ENCODE results near the gene PHC1.
"Not testable (repeated sequence)": the region's sequence is repeated elsewhere in the genome, so short reads cannot be mapped to it uniquely, and the experiment has no call there.

PHC1 gene

DNA sequence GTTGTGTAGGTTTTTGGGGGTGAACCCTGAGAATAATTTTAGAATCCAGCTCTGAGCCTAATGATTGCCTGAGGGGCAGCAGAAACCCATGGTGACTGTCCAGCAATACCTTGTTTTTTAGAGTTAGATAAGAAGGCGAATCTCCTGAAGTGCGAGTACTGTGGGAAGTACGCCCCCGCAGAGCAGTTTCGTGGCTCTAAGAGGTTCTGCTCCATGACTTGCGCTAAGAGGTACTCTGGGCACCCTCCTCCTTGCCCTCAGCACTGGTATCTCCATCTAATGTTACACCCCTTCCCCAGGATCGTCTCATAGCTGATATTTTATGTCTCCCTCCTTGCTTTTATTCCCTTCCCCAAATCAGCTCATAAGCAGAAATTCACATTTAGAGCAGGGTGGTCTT lies 22.4 kb downstream of the PHC1 start:
- DNase-seq (ENCODE audit: extremely low spot score) = no peak
- TF ChIP-seq, protein P1, sequence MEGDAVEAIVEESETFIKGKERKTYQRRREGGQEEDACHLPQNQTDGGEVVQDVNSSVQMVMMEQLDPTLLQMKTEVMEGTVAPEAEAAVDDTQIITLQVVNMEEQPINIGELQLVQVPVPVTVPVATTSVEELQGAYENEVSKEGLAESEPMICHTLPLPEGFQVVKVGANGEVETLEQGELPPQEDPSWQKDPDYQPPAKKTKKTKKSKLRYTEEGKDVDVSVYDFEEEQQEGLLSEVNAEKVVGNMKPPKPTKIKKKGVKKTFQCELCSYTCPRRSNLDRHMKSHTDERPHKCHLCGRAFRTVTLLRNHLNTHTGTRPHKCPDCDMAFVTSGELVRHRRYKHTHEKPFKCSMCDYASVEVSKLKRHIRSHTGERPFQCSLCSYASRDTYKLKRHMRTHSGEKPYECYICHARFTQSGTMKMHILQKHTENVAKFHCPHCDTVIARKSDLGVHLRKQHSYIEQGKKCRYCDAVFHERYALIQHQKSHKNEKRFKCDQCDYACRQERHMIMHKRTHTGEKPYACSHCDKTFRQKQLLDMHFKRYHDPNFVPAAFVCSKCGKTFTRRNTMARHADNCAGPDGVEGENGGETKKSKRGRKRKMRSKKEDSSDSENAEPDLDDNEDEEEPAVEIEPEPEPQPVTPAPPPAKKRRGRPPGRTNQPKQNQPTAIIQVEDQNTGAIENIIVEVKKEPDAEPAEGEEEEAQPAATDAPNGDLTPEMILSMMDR (IDR thresholded peaks at IDR 0.05; ENCODE audit: control extremely low read depth, extremely low read depth, low read depth, missing control alignments) = no peak
- CTCF ChIA-PET = interaction anchor here (0.7 to 1.7 kb wide), 5 partner anchors 11 to 107 kb away, joined by 3 to 5 read pairs (median 3); no protein-coding TSS in a partner anchor
- POLR2A ChIA-PET = no interaction called here

DNA sequence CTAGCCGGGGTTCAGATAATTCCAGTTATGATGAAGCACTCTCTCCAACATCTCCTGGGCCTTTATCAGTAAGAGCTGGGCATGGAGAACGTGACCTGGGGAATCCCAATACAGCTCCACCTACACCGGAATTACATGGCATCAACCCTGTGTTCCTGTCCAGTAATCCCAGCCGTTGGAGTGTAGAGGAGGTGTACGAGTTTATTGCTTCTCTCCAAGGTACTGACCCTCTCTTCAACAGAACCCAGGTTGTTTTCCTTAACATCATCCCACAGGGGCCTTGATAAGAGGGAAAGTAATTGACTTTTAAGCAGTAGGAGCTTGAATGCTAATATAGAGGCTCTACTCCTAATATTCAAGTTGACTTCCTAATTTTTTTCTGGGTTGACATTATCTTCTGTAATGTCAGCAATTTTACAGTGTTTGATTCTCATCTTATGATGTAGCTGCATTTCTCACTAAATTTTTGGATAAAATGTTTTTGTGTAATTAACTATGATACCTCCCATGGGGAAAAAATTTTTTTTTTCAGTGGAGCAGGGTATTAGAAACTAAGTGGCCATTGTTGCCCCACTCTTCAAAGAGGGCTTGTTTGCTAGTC lies 23.6 kb downstream of the PHC1 start:
- POLR2A ChIA-PET; DNase-seq (ENCODE audit: extremely low spot score): not testable (repeated sequence)
- CTCF ChIA-PET = interaction anchor here (1.0 to 1.1 kb wide), 2 partner anchors 9 to 10 kb away, joined by 3 read pairs; no protein-coding TSS in a partner anchor

DNA sequence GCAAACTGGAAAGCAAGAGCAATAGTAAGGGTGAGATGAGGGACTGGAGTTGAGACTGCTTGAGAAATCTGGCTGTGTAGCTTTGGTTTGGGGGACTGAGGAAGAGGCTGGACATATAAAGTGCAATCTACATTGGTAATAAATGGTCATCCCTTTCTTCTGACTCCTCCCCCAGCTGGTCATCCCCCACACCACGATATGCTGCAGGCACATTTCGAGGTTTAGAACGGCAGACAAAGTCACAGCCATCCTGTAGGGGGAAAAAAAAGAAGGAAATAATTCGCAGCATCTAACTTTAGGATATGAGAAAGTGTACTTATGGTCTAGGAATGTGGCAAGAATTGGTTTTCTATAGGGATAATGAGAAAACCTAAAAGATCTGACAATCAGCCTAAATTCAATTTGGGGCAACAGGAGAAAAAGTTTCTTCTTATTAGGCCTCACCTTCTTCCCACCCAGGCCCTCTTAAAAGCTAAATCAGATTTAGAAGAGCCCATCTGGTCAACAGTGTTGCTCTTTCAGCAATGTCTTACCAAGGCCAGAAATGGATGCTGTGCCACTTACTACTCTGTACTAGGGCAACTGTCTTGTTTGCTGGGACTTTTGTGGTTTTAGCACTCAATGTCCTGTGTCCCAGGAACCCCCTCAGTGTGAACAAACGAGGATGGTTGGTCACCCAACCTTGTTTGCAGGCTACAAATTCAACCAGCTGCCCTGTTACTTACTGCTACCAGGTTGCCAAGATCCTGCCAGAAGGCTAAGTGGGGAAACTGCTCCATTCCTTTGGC lies 27.6 kb downstream of the PHC1 start:
- POLR2A ChIA-PET = no interaction called here
- CTCF ChIA-PET = no interaction called here
- DNase-seq (ENCODE audit: extremely low spot score) = no peak
- TF ChIP-seq, protein P1 (IDR thresholded peaks at IDR 0.05; ENCODE audit: control extremely low read depth, extremely low read depth, low read depth, missing control alignments) = no peak

DNA sequence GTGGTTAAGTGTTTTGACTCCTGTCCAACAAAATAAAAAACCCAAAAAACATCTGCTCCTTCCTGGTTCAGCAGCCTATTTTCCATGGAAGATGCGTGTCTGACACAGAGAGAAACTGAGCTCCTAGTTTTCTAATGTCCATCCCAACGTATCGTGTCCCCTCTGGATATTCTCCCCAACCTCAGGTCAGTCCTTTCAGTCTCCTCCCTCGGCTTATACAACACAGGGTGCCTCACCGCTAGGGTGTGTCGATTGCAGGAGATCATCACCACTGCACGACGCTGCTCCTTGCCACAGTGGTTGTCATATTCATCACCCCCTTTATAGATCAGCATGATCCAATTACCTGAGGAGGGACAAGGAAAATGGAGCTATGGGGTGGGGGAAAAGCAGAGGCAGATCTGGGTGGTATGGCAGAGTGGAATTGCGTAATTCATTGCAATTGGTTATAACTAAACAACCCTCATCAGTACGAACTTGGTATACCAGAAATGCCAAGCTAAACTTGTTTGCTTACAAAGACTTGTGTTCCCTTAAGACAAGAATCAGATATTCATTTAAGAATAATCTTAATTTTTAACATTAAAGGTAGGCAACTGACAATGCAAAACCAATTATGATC lies 29.4 kb downstream of the PHC1 start:
- TF ChIP-seq, protein P1 (IDR thresholded peaks at IDR 0.05; ENCODE audit: control extremely low read depth, extremely low read depth, low read depth, missing control alignments) = no peak
- no peak for DNase-seq (ENCODE audit: extremely low spot score)
- CTCF ChIA-PET = interaction anchor here (1.0 to 5.1 kb wide), 3 partner anchors 26 to 897 kb away, joined by 3 to 23 read pairs (median 3); no protein-coding TSS in a partner anchor
- POLR2A ChIA-PET = no interaction called here

DNA sequence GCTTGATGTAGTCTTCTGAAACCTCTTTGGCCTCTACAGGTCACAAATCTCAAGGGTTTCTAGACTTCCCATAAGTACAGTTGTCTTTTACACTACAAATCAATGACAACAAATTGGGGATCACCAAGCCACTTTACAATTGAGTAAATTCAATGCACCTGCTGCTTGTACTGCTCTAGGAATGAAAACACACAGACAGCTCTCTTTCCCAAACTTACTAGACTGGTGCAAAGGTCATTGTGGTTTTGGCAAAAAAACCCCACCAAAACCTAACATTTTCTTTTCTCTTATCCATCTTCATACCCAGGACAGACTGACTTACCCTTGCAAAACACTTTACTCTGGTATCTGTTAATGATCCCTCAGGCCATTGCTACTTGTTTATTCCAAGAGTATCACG lies 32.4 kb downstream of the PHC1 start:
- POLR2A ChIA-PET = no interaction called here
- DNase-seq (ENCODE audit: extremely low spot score) = no peak
- TF ChIP-seq, protein P1 (IDR thresholded peaks at IDR 0.05; ENCODE audit: control extremely low read depth, extremely low read depth, low read depth, missing control alignments) = no peak
- CTCF ChIA-PET = interaction anchor here (1.0 to 5.1 kb wide), 7 partner anchors 9 to 289 kb away, joined by 3 to 23 read pairs (median 4); no protein-coding TSS in a partner anchor

DNA sequence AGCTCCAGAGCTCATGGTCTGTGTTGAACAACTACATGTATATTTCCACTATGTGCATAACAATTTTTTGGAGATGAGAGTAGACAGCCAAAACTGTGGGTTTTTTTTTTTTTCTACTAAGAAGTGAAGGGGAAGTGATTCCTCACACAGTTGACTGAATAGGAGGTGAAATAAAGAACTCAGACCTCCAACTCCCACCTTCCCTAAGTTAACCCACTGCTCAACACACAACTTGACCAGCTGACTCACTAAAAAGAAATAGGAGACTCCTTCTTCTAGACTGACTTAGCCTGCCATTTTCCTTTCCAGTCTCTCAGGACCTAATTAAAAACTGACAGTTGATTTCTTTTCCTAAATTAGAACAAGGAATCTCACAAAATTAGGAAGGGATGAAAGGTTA lies 33.4 kb downstream of the PHC1 start:
- TF ChIP-seq, protein P1 (IDR thresholded peaks at IDR 0.05; ENCODE audit: control extremely low read depth, extremely low read depth, low read depth, missing control alignments) = no peak
- POLR2A ChIA-PET = no interaction called here

More for the DNA sequence above, 33.4 kb downstream of the PHC1 start:
- CTCF ChIA-PET = interaction anchor here (0.9 to 5.1 kb wide), 10 partner anchors 10 to 290 kb away, joined by 3 to 23 read pairs (median 4); no protein-coding TSS in a partner anchor
- DNase-seq (ENCODE audit: extremely low spot score) = no peak
